Urinary bladder (tissue), 4 donors: ENCODE measurements around the gene BCKDHA. TPM values are rescaled to one million over a fixed set of nuclear protein-coding genes. Genes with fewer than 3 reads are reported as not detected.
"Not testable (repeated sequence)": the region's sequence is repeated elsewhere in the genome, so short reads cannot be mapped to it uniquely, and the experiment has no call there.

Experiments used
- DNase-seq: peaks from one replicate; pipeline ENCODE4 v3.0.0-alpha.2; 2015; ENCODE audit errors: extremely low spot score
- H3K27ac ChIP-seq: one replicate; pipeline ENCODE4 v1.5.1; 2013; ENCODE audit warnings: low read depth, mild to moderate bottlenecking, moderate library complexity
- H3K36me3 ChIP-seq: one replicate; pipeline ENCODE4 v1.6.1; 2013; ENCODE audit warnings: mild to moderate bottlenecking, moderate library complexity; ENCODE audit not compliant: insufficient read depth
- H3K4me1 ChIP-seq: one replicate; pipeline ENCODE4 v1.6.1; 2013; ENCODE audit warnings: mild to moderate bottlenecking, moderate library complexity; ENCODE audit not compliant: insufficient read depth
- H3K4me3 ChIP-seq: one replicate; pipeline ENCODE4 v1.5.1; 2013; ENCODE audit warnings: low read depth, low read length
- WGBS: extraction: QIAGEN DNeasy Blood & Tissue Kit; methylation state at CpG from one replicate; pipeline ENCODE4 v1.1.7; 2013; 5-methylcytosine and 5-hydroxymethylcytosine counted together
- polyA plus RNA-seq: library from polyadenylated mRNA; stranded (reverse); fragments of 200-250 nt; gene quantifications from one replicate; pipeline ENCODE4 v1.2.3, GENCODE V29; 2013
- total RNA-seq: library from RNA; depleted of rRNA; stranded (reverse); fragments of >200 nt; gene quantifications from one replicate; pipeline ENCODE4 v1.2.3, GENCODE V29; 2014
- donor health status: healthy with polysubstance abuse.
- donor health status: healthy.

Gene BCKDHA
- total and polyA plus RNA-seq, 2 donors: 25.8 to 47.0 TPM

DNA sequence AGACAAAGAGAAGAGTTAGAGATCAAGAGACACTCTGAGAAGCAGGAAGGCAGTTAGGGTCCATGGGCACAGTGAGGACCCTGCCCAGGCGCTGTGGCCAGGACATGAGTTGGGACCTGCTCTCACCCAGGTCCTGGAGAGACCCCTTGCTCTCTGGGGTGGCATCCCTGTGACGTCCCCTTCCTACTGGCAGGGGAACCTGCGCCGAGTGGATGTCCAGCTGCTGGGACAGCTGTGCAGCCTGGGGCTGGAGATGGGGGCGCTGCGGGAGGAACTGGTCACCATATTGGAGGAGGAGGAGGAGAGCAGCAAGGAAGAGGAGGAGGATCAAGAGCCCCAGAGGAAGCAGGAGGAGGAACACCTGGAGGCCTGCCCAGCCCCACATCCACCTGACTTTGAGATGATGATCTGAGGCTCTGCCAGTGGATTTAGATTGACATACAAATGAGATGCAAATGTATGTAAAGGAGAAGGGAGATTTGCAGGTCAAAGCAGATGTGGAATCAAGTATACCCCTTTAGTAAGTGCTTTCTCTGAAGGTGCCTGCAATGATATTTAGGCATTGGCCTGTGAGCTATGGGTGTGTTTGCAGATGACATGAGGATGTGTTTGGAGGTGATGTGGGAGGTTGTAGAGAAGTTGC, 46.3 kb downstream of the BCKDHA start:
- H3K4me3 ChIP-seq: no peak overlapping the region
- 60% methylated on average over 6 of the region's 6 CpGs for WGBS
- H3K27ac ChIP-seq: no peak overlapping the region
- no peak for DNase-seq
- no peaks in the 10 kb centered on the region for H3K36me3 ChIP-seq
- no peaks in the 10 kb centered on the region for H3K4me1 ChIP-seq

DNA sequence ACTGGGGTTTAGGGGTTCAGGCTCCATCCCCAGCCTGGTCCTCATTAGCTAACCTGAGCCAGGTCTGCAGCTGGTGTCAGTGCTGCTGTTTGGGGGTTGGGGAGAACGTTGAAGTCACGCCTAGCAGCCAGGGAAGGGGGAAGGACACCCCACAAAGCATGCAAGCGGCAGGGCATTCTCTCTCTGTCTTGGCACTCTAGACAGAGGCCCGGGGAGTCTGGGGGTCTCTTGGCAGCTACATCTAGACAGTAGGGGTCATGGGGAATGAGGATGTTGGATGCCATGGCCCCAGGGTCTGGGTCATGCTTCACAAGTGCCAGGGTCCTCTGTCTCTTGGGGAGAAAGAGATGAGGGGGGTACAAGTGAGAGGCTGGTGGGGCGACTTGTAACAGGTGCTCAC, 48.0 kb downstream of the BCKDHA start:
- no peak for DNase-seq
- no peak overlapping the region for H3K4me3 ChIP-seq
- H3K27ac ChIP-seq: no peak overlapping the region
- H3K4me1 ChIP-seq: no peaks in the 10 kb centered on the region
- H3K36me3 ChIP-seq: no peaks in the 10 kb centered on the region
- WGBS: 58% methylated on average over 5 of the region's 5 CpGs

DNA sequence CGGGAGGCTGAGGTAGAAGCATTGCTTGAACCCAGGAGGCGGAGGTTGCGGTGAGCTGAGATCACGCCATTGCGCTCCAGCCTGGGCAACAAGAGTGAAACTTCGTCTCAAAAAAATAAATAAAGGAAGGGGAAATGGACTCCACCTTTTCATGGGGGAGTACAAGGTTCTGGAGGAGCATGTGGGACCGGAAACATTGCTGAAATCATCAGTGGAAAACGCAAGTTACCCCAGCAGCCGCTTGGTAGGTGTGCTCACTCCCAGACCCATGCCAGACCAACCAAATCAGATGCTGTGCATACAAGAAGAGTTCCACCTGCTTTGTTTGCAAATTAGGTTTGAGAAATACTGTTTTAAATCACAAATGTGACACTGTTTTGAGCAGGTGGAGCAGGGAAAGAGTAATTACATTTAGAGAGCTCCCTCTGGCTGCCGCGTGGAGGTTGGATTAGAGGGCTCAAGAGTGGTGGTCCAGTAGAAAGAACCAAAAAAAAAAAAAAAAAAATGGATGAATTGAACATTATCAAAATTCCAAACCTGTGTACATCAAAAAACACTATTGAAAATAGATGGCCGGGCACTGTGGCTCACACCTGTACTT, 50.2 kb downstream of the BCKDHA start:
- DNase-seq: no peak
- 64% methylated on average over 12 of the region's 12 CpGs for WGBS
- no peaks in the 10 kb centered on the region for H3K4me1 ChIP-seq
- no peaks in the 10 kb centered on the region for H3K36me3 ChIP-seq
- H3K4me3 ChIP-seq: no peak overlapping the region
- no peak overlapping the region for H3K27ac ChIP-seq

DNA sequence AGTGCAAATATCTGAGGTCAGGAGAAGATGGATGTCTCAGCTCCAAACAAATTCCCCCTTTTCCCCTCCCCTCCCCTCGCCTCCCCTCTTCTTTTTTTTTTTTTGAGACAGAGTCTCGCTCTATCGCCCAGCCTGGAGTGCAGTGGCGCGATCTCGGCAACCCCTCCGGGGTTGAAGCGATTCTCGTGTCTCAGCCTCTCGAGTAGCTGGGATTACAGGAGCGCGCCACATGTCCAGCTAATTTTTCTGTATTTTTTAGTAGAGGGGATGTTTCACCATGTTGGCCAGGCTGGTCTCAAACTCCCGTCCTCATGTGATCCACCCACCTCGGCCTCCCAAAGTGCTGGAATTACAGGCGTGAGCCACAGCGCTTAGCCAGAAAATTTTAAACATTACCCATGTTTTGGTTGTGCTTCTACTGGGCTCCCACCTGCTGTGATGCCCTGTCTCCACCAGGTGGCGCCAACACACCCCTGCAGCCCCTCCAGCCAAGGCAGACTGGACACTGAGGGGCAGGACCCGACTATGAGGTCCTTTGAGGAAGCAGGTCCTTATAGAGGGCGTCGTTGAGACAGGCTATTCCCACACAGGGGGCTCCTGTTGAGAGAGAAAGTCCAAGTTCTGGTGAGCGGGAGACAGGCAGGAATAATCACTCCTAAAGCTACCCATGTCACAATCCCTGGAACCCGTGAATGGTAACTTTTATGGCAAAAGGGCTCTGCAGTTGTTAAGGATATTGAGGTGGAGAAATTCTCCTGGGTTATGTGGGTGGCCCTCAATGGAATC, 51.7 kb downstream of the BCKDHA start:
- Histone ChIP-seq H3K36me3 (no peaks in the 10 kb centered on the region), H3K4me3 (no peak overlapping the region), H3K4me1 (no peaks in the 10 kb centered on the region), H3K27ac (no peak overlapping the region)
- 3% methylated on average over 22 of the region's 22 CpGs for WGBS
- DNase-seq: peak; percentile 37

DNA sequence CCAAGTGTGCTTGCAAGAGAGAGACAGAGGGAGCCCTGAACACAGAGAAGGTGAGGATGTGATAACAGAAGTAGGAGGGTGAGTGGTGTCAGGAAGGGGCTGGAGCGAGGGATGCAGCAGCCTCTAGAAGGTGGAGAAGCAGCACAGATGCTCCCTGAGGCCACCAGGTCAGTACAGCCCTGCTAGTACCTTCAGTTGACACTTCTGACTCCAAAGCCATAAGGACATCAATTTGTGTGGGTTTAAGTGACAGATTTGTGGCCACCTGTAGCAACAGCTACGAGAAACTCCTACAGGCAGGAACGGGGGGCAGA, 52.2 kb downstream of the BCKDHA start:
- WGBS: 66% methylated on average over 3 of the region's 3 CpGs
- Histone ChIP-seq H3K36me3 (no peaks in the 10 kb centered on the region), H3K27ac (no peak overlapping the region), H3K4me3 (no peak overlapping the region), H3K4me1 (no peaks in the 10 kb centered on the region)
- DNase-seq: no peak

DNA sequence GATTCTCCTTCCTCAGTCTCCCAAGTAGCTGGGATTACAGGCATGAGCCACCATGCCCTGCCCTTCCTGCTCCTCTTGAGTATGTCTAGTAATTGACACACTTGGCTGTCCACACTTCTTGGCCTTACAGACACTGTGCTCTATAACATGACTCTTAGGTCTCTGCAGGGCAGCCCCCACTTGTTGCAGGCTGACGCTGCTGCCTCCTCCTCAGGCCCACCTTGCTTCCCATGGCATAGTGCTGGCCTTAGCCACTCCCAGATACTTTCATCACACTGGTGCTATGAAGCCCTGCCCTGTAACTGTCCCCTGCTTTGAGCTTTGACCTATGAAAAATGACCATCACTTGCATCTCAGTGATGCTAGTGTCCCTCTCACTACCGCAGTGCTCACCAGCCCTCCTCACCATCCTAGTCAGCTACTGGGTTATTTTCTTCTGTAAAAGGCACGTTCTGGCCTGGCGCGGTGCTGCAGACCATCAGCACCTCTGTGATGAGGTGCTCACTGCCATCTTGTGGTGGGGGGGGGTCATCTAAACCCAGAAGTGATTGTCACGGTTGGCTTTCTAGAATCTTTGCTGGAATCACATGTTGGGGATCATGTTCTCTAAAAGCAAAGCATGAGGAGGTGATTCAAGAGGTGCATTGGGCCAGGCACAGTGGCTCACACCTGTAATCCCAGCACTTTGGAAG, 55.1 kb downstream of the BCKDHA start:
- H3K4me1 ChIP-seq: no peaks in the 10 kb centered on the region
- no peak overlapping the region for H3K27ac ChIP-seq
- 65% methylated on average over 6 of the region's 6 CpGs for WGBS
- DNase-seq: no peak
- no peak overlapping the region for H3K4me3 ChIP-seq
- H3K36me3 ChIP-seq: no peaks in the 10 kb centered on the region

DNA sequence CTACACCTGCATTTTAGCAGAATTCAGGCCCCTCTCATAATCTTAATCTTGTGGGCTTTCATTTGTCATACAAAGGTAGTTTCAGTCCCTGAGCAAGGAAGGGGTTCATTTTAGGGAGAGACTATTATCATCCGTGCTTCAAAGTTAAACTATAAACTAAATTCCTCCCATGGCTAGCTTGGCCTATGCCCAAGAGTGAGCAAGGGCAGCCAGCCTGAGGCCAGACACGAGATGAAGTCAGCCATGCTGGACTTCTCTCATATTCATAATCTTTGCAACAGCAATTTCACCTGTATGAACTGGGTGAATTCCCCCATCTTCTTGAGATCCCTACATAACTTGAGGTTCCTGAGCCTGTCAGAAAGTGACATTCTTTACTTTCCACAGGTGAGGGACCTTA, 58.3 kb downstream of the BCKDHA start:
- DNase-seq: no peak
- H3K4me3 ChIP-seq: no peak overlapping the region
- no peaks in the 10 kb centered on the region for H3K36me3 ChIP-seq
- peak overlapping the region; percentile 6 for H3K27ac ChIP-seq
- no peaks in the 10 kb centered on the region for H3K4me1 ChIP-seq
- 13% methylated on average over 2 of the region's 2 CpGs for WGBS

DNA sequence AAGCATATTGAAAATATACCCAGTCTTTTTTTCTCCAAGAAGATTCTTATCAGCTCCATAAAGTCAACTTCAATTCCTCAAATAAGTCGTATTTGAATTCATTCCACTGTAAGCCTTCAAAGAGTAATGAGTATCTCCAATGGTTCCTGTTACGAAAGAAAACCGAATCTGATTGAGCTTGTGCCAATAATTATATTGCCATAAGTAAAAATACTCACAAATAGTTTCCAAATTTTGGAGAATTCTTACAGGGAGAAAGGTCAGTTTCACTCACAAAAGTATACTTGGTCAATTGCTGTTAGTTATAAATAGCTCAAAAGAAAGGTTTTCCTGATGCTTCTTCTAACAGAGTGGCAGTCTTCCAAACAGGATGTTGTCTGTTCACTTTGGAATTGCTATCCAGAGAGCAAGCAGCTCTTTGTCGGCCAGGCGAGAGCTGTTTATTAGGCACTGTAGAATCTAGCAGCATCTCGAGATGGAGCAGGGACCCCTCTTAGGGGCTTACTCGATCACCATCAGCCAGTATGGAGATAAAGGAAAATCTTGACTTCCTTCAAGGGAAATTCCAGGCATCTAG, 58.8 kb downstream of the BCKDHA start:
- WGBS: 18% methylated on average over 7 of the region's 7 CpGs
- H3K27ac ChIP-seq: no peak overlapping the region
- DNase-seq: peak; percentile 39
- H3K4me3 ChIP-seq: no peak overlapping the region
- no peaks in the 10 kb centered on the region for H3K4me1 ChIP-seq
- no peaks in the 10 kb centered on the region for H3K36me3 ChIP-seq

DNA sequence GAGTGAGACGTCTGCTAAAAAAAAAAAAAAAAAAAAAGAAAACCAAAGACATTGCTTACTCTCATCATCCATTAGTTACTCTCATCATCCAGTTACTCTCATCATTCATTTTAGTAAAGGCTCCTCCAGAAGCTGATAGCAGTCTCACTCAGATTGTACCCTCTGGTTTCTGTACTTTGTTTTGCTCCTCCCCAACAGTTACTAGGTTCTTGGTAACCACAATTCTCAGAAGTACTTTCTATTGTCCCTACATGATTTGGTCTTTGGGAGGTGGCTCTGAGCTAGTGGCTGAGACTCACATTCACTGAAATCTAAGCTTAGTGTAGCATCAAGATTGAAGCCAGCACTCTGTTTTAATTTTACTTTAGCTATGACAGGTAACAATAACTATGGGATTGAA, 59.6 kb downstream of the BCKDHA start:
- no peaks in the 10 kb centered on the region for H3K36me3 ChIP-seq
- WGBS: 25% methylated on average over 1 of the region's 1 CpG
- H3K27ac ChIP-seq: no peak overlapping the region
- H3K4me3 ChIP-seq: no peak overlapping the region
- no peak for DNase-seq
- H3K4me1 ChIP-seq: no peaks in the 10 kb centered on the region

DNA sequence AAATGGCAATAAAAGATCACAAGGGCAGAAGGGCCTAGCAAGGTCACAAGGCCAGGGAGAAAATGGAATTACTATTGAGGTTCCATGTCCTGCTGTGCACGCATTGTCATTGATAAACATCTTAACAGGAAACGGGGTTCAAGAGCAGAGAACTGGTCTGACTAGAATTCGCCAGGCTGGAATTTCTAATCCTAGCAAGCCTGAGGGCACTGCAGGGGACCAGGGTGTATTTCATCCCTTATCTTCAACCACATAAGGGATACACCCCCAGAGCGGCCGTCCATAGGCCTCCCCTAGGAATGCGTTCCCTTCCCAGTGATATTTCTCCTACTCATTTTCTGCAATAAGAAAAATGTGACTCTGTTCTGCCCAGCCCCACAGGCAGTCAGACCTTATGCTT, 64.9 kb downstream of the BCKDHA start:
- 59% methylated on average over 6 of the region's 6 CpGs for WGBS
- no peaks in the 10 kb centered on the region for H3K4me1 ChIP-seq
- no peak for DNase-seq
- H3K27ac ChIP-seq: no peak overlapping the region
- no peaks in the 10 kb centered on the region for H3K36me3 ChIP-seq
- no peak overlapping the region for H3K4me3 ChIP-seq

DNA sequence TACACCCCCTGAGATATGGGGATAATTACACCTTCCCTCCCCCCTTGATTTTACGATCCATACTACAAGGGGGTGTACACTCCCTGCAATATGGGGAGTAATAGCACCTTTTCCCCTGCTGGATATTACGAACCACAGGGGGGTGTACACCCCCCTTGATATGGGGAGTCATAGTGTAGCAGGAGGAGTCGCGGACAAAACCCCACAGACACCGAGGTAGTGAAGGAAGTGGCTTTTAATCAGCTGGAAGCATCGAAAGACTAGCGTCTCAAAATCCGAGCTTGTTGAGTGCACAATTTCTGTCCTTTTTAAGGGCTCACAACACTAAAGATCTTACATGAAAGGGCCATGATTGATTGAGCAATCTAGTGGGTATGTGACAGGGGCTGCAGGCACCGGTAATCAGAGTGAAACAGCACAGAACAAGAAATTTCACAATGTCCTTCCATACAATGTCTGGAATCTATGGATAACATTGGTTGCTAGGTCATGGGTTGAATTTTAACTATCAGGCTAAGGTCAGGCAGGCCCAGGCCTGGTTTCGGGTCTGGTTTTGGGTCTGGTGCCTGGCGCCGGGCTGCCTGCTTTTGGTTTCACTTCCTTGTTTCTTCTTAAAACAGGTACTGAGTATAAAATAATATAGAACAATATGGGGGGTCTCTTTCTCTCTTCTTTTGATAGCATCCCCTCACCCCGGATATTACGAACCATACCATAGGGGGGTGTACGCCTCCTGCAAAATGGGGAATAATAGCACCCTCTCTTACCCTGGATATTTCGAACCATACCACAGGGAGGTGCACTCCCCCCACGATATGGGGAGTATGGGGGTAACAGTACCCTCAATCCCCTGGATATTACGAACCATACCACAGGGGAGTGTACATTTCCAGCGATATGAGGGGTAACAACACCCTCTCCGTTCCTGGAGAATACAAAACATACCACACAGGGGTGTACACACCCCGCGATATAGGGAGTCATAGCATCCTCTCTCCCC, 65.9 kb downstream of the BCKDHA start:
- WGBS: 82% methylated on average over 22 of the region's 22 CpGs

More for the DNA sequence above, 65.9 kb downstream of the BCKDHA start:
- H3K36me3 ChIP-seq, H3K4me3 ChIP-seq, H3K4me1 ChIP-seq, H3K27ac ChIP-seq, DNase-seq: not testable (repeated sequence)
